Panc1 (cell line): Measurements from ENCODE around the gene SDK1. TPM values are rescaled to one million over a fixed set of nuclear protein-coding genes. Genes with fewer than 3 reads are reported as not detected.
A peak's percentile ranks its signal among the peaks of the same experiment; 100 is the strongest.

ENCODE experiments used
- ATAC-seq: fragments of 200-7000 bp; cut with Tn5 transposase; 2 replicates; pipeline ENCODE4 v1.9.1; 2020; ENCODE audit warnings: mild to moderate bottlenecking, moderate library complexity
- BruUV-seq: library from RNA; stranded (reverse); fragments of 400-500 nt; replicated peaks from 2 replicates; lab custom pipeline; 2021; lab: Mats Ljungman, UMichigan
- CTCF ChIA-PET: fragments of 300-600 bp; sonication (Branson Sonifier 250); formaldehyde crosslinking; loops from one replicate; lab custom pipeline; 2022; ENCODE audit warnings: antibody characterized with exemption; lab: Charles Lee
- POLR2A ChIA-PET: fragments of 300-600 bp; sonication (Branson Sonifier 250); formaldehyde crosslinking; loops from one replicate; lab custom pipeline; 2022; ENCODE audit warnings: antibody characterized with exemption; lab: Charles Lee
- DNase-seq: peaks from one replicate; pipeline ENCODE4 v3.0.0-alpha.2; 2010; ENCODE audit warnings: low read depth, low spot score
- H3K27ac ChIP-seq: 2 replicates; pipeline ENCODE4 v1.5.1; 2011; ENCODE audit warnings: mild to moderate bottlenecking, low read length, inconsistent platforms
- H3K27me3 ChIP-seq: fragments of 200-500 bp; sonication (Bioruptor generic); 2 replicates; pipeline ENCODE4 v1.6.0; 2014; ENCODE audit warnings: low read length, inconsistent platforms; ENCODE audit not compliant: control insufficient read depth, insufficient read depth
- H3K36me3 ChIP-seq: fragments of 200-500 bp; sonication (Bioruptor generic); 2 replicates; pipeline ENCODE4 v1.5.1; 2014; ENCODE audit warnings: inconsistent platforms, mild to moderate bottlenecking, low read length, moderate library complexity; ENCODE audit not compliant: control insufficient read depth, insufficient read depth
- H3K4me1 ChIP-seq: 2 replicates; pipeline ENCODE4 v1.5.1; 2011; ENCODE audit warnings: inconsistent platforms, mild to moderate bottlenecking, low read length, moderate library complexity; ENCODE audit not compliant: control insufficient read depth, insufficient read depth
- H3K4me3 ChIP-seq, 2 experiments: 2 replicates each; pipeline ENCODE4 v1.5.1; 2011 to 2012; ENCODE audit warnings: low read depth in 2 of 2, low read length in 2 of 2, mild to moderate bottlenecking in 2 of 2, inconsistent platforms in 1 of 2, moderate library complexity in 1 of 2
- H3K9me3 ChIP-seq: fragments of 200-500 bp; sonication (Bioruptor generic); 2 replicates; pipeline ENCODE4 v1.5.1; 2014; ENCODE audit warnings: low read depth, mild to moderate bottlenecking, inconsistent platforms, low read length, moderate library complexity; ENCODE audit not compliant: control insufficient read depth, insufficient read depth
- POLR2AphosphoS5 ChIP-seq: IDR thresholded peaks from 2 replicates; pipeline ENCODE4 v1.6.1; 2012; ENCODE audit warnings: mild to moderate bottlenecking, low read depth, low read length, moderate library complexity
- SIN3A ChIP-seq: IDR thresholded peaks from 2 replicates; pipeline ENCODE4 v1.6.1; 2012; ENCODE audit warnings: low read depth, mild to moderate bottlenecking, low read length, moderate library complexity, borderline replicate concordance; ENCODE audit not compliant: insufficient read depth
- TCF7L2 ChIP-seq: IDR thresholded peaks from 2 replicates; pipeline ENCODE4 v1.6.1; 2011; ENCODE audit warnings: mild to moderate bottlenecking, low read depth, low read length, inconsistent platforms
- in situ Hi-C: cut with HindIII; loops from 2 replicates; pipeline ENCODE4 v1.10.0; 2016; ENCODE audit warnings: low sequenced_read_pairs, low pct_unique_long_range_greater_than_20kb
- intact Hi-C: fragments of 100-400 bp; cut with micrococcal nuclease; formaldehyde crosslinking; loops from one replicate; pipeline ENCODE4 v1.10.0; 2022; ENCODE audit not compliant: unreplicated experiment
- total RNA-seq: library from RNA; stranded (reverse); gene quantifications from one replicate; pipeline ENCODE4 v1.2.1, GENCODE V29; 2021; ENCODE audit not compliant: unreplicated experiment
- TF ChIP-seq, protein P1 (sequence below), 2 experiments: IDR thresholded peaks; 2 replicates each; pipeline ENCODE4 v1.6.1; 2011 to 2012; ENCODE audit warnings: low read depth in 2 of 2, control low read depth in 1 of 2, low read length in 1 of 2, mild to moderate bottlenecking in 1 of 2, moderate library complexity in 1 of 2; ENCODE audit not compliant: insufficient read depth in 1 of 2
- TF ChIP-seq, protein P2 (sequence below): fragments of 450-650 bp; IDR thresholded peaks from 2 replicates; pipeline ENCODE4 v1.5.1; 2017; ENCODE audit warnings: mild to moderate bottlenecking

SDK1 gene
- total RNA-seq, 1 experiment from 2014 or later = 47.4 TPM

DNA sequence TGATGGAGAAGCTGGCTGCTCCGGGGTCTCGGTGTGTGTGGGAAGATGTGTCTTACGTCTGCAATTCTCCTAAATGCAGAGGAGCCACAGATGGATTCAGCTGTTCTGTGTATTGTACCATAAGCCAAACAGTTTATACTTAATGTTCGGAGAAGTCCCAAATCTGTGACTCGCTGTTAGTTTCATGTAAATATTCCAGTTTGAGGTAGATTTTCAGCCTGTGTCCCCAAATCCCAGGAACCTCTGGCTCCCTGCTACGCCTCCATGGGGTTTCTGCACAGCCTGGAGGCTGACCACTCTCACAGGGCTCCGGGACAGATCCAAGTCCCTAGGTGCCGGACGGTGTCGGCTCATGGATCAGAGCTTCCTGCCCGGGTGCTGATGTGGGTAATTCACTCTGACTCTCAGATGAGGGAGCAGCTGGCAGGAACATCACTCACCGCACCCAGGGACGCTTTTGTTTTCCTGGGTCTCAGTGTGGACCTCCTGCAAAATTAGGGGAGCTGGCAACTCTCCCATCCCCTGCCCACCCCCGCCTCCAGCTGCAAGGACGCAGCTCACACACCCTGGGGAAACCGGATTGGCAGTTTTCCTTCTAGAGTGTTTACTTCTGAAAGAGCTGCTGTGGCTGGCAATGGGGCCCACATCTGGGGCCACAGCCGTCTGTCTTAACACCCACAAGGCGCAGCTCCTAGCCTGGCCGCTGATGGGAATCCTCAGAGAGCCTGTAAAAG lies 960.0 kb downstream of the SDK1 start:
- ChIA-PET CTCF (no interaction called here), POLR2A (no interaction called here)
- intact Hi-C loops = no loop called here
- TF ChIP-seq, protein P1, sequence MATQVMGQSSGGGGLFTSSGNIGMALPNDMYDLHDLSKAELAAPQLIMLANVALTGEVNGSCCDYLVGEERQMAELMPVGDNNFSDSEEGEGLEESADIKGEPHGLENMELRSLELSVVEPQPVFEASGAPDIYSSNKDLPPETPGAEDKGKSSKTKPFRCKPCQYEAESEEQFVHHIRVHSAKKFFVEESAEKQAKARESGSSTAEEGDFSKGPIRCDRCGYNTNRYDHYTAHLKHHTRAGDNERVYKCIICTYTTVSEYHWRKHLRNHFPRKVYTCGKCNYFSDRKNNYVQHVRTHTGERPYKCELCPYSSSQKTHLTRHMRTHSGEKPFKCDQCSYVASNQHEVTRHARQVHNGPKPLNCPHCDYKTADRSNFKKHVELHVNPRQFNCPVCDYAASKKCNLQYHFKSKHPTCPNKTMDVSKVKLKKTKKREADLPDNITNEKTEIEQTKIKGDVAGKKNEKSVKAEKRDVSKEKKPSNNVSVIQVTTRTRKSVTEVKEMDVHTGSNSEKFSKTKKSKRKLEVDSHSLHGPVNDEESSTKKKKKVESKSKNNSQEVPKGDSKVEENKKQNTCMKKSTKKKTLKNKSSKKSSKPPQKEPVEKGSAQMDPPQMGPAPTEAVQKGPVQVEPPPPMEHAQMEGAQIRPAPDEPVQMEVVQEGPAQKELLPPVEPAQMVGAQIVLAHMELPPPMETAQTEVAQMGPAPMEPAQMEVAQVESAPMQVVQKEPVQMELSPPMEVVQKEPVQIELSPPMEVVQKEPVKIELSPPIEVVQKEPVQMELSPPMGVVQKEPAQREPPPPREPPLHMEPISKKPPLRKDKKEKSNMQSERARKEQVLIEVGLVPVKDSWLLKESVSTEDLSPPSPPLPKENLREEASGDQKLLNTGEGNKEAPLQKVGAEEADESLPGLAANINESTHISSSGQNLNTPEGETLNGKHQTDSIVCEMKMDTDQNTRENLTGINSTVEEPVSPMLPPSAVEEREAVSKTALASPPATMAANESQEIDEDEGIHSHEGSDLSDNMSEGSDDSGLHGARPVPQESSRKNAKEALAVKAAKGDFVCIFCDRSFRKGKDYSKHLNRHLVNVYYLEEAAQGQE (IDR thresholded peaks at IDR 0.05; ENCODE audit: insufficient read depth in 1 of 2, low read depth in 2 of 2, low read length in 1 of 2) = no peak
- TF ChIP-seq POLR2AphosphoS5 (no peak), SIN3A (no peak), TCF7L2 (no peak)
- TF ChIP-seq, protein P2, sequence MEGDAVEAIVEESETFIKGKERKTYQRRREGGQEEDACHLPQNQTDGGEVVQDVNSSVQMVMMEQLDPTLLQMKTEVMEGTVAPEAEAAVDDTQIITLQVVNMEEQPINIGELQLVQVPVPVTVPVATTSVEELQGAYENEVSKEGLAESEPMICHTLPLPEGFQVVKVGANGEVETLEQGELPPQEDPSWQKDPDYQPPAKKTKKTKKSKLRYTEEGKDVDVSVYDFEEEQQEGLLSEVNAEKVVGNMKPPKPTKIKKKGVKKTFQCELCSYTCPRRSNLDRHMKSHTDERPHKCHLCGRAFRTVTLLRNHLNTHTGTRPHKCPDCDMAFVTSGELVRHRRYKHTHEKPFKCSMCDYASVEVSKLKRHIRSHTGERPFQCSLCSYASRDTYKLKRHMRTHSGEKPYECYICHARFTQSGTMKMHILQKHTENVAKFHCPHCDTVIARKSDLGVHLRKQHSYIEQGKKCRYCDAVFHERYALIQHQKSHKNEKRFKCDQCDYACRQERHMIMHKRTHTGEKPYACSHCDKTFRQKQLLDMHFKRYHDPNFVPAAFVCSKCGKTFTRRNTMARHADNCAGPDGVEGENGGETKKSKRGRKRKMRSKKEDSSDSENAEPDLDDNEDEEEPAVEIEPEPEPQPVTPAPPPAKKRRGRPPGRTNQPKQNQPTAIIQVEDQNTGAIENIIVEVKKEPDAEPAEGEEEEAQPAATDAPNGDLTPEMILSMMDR = no peak
- peak; percentile 70 for ATAC-seq
- Histone ChIP-seq H3K27me3 (no peaks in the 10 kb centered on the region), H3K9me3 (no peaks in the 10 kb centered on the region), H3K4me3 (no peak overlapping the region), H3K4me1 (no peaks in the 10 kb centered on the region), H3K36me3 (no peaks in the 10 kb centered on the region), H3K27ac (no peak overlapping the region)
- in situ Hi-C loops = no loop called here
- DNase-seq = no peak
- no TSS peak for BruUV-seq

DNA sequence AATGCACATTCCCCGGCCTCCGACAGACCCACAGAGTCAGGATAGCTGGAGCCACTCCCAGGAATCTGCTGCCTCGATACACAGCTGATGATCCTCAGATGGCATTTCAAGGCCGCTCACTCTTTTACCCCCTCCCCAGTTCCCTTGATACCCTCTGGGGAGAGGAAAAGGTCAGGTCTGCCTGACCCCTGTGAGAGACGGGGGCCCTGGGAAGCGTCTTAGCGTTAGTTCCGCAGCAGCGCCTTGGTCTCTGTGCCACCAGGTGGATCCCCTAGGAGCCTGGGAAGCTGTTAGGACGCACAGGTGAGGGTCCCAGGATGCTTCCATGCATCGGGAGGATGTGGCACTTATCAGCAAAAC lies 960.5 kb downstream of the SDK1 start:
- no peak for ATAC-seq
- POLR2A ChIA-PET = no interaction called here
- CTCF ChIA-PET = no interaction called here

More for the DNA sequence above, 960.5 kb downstream of the SDK1 start:
- in situ Hi-C loops (no loop called here), intact Hi-C loops (no loop called here)
- no peaks in the 10 kb centered on the region for H3K9me3 ChIP-seq
- no TSS peak for BruUV-seq
- no peak overlapping the region for H3K27ac ChIP-seq
- H3K27me3 ChIP-seq = no peaks in the 10 kb centered on the region
- H3K4me1 ChIP-seq = no peaks in the 10 kb centered on the region
- no peak overlapping the region for H3K4me3 ChIP-seq
- H3K36me3 ChIP-seq = no peaks in the 10 kb centered on the region
- TF ChIP-seq, protein P1 (IDR thresholded peaks at IDR 0.05; ENCODE audit: insufficient read depth in 1 of 2, low read depth in 2 of 2, low read length in 1 of 2) = no peak
- TF ChIP-seq POLR2AphosphoS5 (no peak), TCF7L2 (no peak), SIN3A (no peak)
- TF ChIP-seq, protein P2 = no peak
- no peak for DNase-seq
